ENCODE measurements around the gene GNAS.
"Not testable (repeated sequence)": the region's sequence is repeated elsewhere in the genome, so short reads cannot be mapped to it uniquely, and the experiment has no call there.

The GNAS gene

GRCh38 chr20:58927490-58928061 is 75.1 kb downstream of the GNAS start:
- DNase-seq (ENCODE audit: low spot score) = no peak

- no peak for DNase-seq (ENCODE audit: low spot score)
Measured at GRCh38 chr20:58930496-58930895, 78.0 kb downstream of the GNAS start.

- no peak for DNase-seq (ENCODE audit: low spot score)
Measured at GRCh38 chr20:58932170-58932569, 79.7 kb downstream of the GNAS start.

- DNase-seq (ENCODE audit: low spot score) = no peak
Measured at GRCh38 chr20:58938078-58938477, 85.6 kb downstream of the GNAS start.

- DNase-seq (ENCODE audit: low spot score) = no peak
Measured at GRCh38 chr20:58938541-58938940, 86.0 kb downstream of the GNAS start.

- DNase-seq (ENCODE audit: low spot score) = no peak
Measured at GRCh38 chr20:58941471-58941870, 89.0 kb downstream of the GNAS start.

GRCh38 chr20:58942549-58942948 is 90.0 kb downstream of the GNAS start:
- no peak for DNase-seq (ENCODE audit: low spot score)

- no peak for DNase-seq (ENCODE audit: low spot score)
Measured at GRCh38 chr20:58944610-58945009, 92.1 kb downstream of the GNAS start.

GRCh38 chr20:58945965-58946631 is 93.6 kb downstream of the GNAS start:
- DNase-seq (ENCODE audit: low spot score) = no peak

- not testable (repeated sequence) for DNase-seq (ENCODE audit: low spot score)
Measured at GRCh38 chr20:58947797-58948388, 95.4 kb downstream of the GNAS start.

GRCh38 chr20:58950603-58951002 is 98.1 kb downstream of the GNAS start:
- no peak for DNase-seq (ENCODE audit: low spot score)

GRCh38 chr20:58953050-58953449 is 100.5 kb downstream of the GNAS start:
- DNase-seq (ENCODE audit: low spot score) = no peak

- DNase-seq (ENCODE audit: low spot score) = no peak
Measured at GRCh38 chr20:58956078-58956477, 103.6 kb downstream of the GNAS start.

GRCh38 chr20:58959652-58960051 is 107.1 kb downstream of the GNAS start:
- DNase-seq (ENCODE audit: low spot score) = no peak

Measured in kidney capillary endothelial cell (primary cell).